GM19397 (cell line): ENCODE results near the gene CTPS1.

Experiments used
- ATAC-seq: cut with Tn5 transposase; IDR thresholded peaks from one replicate; pipeline ENCODE4 v1.9.1; 2021; ENCODE audit warnings: mild to moderate bottlenecking, moderate library complexity; ENCODE audit not compliant: unreplicated experiment

CTPS1 gene

DNA sequence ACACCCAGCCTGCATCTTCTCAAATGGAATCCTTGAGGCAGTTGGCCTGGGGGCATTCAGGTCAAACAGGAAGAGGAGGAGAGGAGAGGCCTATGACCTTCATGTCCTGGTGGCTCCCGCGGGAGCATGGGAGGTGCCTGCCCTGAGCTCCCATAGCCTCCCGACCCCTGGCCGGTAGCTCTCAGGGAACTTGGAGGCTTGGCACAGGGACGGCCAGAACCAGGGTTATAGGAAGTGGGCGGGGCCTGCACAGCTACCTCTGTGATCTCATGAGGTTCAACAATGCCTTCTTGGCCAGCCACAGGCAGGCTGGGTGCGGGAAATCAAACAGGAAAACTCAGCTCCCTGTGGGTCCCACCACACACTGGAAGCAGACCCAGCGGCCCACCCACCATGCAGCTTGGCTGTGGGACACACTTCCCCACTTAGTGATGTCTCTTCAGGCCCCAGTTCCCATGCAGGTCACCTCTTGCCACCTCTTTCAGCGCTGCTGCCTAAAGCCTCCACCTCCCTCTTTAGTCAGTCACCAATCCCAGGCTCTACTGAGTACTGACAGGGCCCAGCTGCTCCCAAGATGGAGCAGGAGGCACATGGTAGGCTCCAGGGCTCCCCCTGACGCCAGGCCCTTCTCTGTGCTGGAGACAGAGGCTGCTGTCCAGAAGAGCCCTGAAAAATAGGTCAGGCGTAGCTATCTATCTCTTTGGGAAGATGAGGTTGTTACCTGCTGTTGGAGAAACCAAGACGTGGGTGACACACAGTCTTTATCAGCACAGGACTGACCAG lies 42.2 kb downstream of the CTPS1 start, which contains the start of gene SLFNL1:
TSS of gene SLFNL1 (minus strand) at position 200 of the 783 bp plus-strand sequence. CDS start 1,065 bp downstream, outside the sequence.
- no peak for ATAC-seq

DNA sequence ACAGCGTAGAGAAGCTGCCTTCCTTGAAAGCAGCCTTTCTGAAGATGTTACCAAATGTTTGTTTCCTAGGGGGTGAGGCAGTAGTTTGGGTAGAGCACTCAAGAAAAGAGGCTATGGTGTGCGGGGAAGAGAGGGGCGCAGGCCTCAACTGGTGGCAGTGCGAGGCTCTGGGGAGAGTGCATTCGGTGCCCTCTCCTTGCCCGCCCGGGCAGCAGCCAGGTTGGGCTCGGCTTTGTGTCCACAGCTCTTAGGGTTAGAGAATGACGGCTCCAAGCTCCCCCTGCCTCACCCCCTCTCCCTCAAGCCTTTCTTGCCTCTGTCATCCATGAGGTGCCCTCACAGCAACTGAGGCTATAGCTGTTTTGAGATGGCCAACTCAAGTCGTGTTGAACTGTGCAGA lies 42.9 kb downstream of the CTPS1 start:
- no peak for ATAC-seq

DNA sequence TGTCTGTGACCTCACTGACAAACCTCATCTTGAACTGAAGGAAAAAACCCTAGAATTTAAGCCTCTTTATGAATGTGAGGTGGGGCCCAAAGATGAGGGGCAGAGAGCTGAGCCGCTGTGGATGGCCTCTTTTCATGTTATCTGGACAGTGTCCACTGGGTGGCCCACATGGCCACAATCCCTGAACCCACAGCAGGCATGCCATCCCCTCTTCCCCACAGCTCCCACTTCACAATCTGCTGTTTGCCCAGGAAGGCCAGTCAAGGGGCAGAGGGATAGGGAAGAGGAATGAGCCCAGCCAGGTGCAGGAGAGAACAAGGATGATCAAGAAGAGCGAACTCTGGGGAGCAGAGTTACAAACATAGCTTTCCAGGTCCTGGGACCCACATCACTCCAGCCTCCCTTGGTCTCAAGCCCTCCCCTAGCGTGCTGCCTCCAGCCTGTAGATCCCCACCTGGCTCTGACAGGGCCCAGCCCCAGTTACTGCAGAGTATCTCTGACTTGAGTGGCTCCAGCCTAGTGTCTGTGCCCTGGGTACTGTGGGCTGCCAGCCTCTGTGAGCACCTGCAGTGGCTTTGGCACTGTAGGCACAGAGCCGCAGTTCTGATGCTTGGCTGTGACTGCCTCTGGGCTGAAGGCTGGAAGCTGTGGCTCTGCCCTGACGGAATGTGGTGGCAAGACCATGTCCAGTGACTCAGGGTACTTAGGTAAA lies 43.9 kb downstream of the CTPS1 start:
- no peak for ATAC-seq

DNA sequence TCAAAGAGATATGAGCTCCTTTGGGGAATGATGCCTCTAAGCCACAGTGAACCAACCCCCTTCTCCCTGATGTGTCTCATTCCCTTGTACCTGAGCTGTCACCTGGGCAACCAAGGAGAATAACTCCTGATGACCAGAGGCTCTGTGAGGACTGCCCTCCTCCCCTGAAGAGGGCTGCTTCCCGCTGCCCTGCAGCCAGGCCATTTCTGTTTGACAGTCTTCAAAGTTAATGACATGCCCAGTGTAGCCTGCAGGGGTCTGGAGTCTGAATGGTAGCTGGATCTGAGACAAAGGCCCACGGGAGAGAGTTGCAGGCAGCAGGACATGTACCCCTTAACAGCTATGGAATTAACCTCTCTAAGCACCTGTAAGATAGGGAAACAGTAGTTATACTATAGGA lies 45.5 kb downstream of the CTPS1 start:
- no peak for ATAC-seq

DNA sequence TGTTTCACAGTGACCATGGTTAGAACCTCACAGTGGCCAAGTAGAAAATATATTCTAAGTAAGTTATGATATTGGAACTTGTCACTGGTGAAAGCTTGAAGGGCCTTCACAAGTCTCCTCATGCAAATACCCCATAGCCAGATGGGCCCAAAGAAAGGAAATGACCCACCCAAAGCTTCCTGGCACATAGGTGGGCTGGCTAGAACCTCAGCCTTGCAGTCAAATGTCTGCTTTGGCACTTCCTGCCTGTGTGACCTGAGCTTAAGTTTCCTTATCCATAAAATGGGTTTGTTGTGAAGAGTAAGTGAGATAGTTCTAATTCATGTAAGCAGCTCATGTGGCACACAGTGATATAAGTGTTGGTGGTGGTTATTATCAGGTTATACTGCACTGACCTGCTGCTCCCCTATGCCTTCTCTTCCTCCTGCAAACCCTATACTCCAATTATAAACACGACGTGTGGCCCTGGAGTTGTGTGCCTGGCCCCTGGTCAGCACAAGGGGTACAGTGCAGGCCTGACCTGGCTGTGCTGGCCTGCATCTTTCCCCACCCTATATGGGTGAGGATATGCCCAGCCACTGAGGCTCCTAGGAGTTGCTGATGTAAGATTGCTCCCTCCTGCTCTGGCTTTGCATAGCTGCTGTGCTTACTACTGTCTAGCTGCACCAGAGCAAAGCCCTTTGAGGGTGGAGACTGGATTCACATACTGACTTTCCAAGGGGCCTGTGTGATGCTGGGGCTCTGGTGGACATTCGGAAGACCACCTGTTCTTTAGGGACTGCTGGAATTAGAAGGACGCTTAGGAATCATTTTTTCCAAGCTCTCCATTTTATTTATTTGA lies 46.7 kb downstream of the CTPS1 start:
- no peak for ATAC-seq

DNA sequence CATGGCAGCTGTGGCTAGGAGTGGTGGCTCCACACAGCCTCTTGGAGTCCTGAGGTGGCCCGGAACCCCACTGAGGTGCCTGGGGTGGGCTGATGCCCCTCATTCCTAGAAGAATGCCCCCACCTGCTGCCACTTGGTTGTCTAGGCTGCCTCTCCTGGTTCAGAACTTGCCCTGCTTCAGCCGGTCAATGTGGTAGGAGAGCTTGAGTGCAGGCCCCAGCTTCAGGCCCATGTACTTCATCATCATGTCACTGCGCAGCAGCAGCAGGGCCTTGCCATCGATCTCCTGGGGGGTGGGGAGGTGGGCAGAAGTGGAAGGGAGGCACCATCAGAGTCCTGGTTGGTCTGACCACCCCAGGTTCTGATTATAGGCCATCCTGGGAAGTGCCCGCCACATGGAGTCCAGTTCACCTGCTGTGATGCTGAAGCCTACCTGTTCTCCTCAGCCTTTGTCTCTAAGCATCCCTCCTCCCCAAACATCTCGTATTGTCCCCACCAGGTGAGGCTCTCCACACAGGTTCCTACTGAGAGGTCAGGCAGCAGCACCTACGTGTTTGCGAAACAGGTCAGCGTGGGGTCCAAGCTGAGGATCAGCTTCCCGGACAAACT lies 48.6 kb downstream of the CTPS1 start:
- ATAC-seq, result no peak

DNA sequence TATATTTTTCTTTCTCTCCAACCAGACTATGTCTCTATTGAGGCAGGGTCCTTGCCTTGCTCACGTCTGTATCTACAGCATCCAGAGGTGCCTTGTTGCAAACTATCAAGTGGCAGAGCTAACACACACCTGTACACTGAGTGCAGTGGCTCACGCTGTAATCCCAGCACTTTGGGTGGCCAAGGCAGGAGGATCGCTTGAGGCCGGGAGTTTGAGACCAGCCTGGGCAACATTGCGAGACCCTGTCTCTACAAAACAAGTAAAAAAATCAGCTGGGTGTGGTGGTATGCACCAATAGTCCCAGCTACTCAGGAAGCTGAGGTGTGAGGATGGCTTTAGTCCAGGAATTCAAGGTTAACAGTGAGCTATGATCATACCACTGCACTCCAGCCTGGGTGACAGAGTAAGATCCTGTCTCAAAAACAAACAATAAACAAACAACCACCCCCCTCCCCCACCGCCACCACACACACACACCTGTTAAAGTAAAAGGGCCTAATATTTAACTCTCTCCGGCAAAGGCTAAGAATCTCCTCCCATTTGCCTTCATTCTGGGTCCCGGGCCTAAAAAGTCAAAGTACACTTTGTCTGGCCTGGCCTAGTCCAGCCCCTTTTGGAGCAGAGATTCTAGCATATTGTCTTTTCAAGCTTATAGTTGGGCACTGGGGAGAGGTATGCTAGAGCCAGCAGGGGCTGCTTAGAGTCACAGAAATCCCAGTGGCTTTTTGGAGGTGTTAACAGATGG lies 51.5 kb downstream of the CTPS1 start:
- ATAC-seq, result no peak

DNA sequence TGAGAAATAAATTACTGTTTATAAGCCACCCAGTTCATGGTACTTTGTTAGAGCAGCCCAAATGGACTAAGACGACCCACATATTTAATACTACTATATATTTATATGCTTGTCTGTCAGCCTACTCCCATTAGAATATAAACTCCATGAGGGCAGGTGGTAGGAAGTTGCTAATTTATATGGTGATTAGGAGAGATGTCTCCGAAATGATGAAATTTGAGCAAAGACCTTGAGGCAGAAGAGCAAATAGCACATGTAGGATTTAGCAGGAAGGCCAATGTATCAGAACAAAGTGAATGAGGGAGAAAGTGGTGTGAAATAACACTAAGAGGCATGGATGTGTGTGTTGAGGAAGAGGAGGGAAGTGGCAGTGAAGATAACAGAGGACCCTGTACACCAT lies 52.7 kb downstream of the CTPS1 start:
- no peak for ATAC-seq

DNA sequence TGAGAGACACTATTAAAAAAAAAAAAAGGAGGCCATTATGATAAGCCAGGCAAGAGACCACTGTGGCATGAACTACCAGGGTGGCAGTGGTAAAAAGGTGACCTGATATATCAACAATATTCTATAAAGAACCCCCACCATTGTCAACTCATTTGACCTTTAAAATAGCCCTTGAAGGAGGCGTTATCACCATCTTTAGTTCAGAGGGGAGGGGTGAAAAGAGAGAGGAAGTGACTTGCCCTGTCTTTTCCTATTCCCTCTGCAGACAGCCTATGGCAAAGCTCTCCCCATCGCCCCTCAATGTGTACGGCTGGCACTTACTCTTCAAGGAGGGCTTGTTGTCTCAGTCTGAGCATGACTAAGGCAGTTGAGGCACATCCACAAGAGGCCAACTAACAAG lies 53.8 kb downstream of the CTPS1 start:
- ATAC-seq, result no peak

DNA sequence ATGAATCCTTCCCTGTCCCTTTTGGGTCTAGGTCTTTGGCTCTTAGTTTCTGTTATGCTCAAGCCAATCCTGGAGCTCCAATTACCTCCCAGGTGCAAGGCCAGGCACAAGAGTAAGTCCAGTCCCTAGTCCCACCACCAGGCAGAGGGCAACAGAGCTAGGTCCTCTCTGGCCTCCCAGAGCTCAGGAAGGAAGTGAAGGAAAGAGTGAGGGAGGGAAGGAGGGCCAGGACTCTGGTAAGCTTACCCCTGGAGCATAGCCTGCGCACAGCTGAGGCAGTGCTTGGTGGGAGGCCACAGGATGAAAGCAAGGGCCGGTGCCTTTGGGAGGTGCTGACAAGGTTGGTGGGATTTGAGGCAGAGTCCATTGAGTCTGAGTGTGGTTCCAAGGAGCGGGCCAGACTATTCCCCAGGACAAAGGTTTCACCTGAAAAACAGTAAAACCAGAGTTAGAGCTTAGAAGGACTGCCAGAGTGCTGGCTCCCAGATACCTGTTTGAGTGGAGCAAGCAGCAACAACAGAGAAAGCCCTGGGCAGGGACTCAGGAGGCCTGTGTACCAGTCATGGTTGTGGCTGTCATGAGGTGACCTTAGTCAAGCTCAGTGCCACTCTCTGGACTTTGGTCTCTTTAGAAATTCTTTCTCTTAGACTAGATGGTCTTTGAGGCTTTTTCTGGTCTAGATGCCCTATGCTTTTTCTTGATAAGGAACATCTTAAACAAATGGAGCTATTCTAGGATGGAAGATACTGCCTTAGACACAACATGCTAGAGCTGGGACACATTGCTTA lies 57.8 kb downstream of the CTPS1 start:
- ATAC-seq, result no peak

DNA sequence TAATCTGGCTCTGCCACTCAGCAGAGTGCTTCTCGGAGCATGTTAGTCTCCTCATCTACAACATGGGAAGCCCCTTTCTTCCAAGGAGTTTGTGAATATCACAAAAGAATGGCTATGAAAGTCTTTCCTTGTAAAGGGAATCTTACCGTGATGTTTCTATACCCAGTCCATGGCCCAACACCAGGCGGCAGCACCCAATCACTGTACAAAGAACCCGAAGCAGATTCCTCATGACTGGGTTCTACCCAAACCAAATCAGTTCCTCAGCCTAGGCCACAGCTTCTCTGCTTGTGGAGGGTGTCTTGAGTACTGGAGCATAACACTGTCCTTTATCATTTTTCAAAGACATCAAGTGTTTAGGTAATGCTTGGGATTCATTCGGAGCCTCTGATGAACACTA lies 58.6 kb downstream of the CTPS1 start:
- ATAC-seq, result no peak

DNA sequence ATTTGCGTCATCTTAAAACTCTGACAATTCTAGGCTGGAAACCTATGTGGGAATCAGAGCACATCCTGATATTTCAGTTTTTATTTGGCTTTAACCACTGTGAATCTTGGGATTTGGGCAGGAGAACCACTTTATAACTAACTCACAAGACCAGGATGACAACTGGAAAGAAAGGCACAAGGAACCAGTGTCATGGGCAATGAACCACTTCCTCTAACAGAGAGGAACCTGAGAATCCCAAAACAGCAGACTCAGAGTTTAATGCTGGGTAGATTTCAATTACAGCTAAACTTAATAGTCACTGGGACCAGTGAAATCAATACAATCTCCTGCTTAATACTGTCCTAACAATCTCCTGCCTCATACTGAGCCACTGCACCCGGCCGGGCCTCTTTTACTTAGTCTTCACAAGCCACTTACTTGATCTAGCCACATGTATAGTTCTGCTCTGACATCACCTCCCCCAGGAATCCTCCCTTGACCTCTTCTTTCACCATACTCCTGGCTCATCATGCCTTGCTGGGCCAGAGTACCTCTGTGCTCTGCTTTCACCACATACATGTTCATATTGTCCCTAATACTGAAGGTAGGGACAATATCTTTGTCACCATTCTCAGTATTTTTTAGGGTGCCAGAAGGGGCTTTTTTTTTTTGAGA lies 62.2 kb downstream of the CTPS1 start:
- ATAC-seq, result no peak

DNA sequence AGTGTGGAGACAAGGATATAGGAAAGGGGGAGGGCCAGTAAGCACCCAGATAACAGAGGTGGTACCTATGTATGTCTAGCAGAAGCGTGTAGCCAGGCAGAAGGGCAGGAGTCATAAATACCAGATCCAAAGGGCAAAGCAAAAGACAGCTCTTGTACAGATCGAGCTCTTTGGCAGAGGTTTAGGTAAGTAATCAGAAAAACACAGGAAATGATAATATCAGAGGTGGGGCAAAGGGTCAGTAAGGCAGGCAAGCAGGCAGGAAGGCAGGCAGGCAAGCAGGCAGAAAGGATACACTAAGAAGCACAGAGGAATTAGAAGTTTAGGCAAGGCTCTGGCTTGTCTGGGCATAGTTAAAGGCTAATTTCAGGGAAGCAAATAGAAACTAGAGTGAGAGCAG lies 64.7 kb downstream of the CTPS1 start:
- ATAC-seq, result no peak

DNA sequence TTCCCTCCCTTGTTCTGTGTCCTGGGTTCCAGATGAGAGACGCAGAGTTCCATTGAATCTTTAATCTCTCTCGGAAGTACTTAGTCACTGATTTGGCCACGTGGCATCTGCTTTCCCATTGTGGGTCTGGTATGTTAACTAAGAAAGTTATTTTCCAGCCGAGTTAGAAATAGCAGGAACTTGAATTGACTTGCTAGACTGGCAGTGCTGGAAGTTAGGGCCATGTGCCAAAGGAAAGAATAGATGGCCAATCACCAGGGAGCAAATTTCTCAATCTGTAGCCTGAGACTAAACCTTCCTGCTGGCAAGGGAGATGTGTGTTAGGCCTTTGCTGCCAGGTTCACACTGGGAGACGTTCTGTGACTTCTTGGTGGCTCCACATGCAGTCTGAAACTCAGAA lies 66.2 kb downstream of the CTPS1 start:
- no peak for ATAC-seq

DNA sequence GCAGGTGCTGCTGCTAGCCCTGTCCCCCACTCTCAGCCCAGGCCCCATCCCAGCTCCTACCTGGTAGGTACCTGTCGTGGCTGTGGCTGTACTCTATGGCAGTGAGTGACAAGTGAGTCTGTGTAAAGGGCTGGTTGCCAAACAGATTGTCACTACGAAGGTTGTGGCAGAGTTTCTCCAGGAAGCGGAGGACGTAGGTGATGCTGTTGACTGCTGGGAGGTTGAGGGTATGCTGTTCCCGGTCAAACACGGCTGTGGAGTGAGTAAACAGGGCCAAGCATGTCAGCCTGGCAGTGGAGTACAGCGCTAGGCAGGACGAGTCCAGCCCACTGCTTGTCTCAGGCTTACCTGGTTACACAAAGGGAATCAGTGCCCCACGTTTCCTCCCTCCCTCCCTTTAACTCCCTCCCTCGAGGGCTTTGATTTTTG lies 66.9 kb downstream of the CTPS1 start:
- ATAC-seq, result no peak

DNA sequence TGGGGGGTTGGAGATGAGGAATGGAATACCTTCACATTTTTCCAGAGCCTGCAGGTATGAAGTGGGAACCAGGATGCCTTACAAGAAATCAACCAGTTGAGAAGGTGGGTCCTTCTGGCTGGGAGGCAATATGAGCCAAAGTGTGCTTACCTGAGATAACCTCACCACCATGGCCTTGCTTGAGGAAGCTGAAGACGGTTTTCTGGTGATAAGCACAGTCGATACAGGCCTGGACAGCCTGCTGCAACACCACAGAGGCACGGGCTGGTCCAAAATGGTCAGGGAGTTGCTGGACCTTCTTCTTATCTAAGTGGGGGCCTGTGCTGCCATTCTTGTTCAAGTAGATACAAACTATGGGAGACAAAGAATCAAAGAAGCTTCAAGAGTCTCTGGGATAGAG lies 69.0 kb downstream of the CTPS1 start:
- ATAC-seq, result no peak

DNA sequence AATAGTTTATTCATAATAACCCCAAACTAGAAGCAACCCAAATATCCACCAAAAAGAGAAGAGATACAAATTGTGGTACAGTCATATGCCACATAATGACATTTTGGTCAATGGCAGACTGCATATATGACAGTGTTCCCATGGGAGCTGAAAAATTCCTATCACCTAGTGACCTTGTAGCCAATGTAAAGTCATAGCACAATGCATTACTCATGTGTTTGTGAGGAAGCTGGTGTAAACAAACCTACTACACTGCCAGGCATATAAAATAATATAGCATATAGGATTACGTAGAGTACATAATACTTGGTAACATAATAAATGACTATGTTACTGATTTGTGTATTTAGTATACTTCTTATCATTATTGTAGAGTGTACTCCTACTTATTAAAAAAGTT lies 71.5 kb downstream of the CTPS1 start:
- no peak for ATAC-seq

DNA sequence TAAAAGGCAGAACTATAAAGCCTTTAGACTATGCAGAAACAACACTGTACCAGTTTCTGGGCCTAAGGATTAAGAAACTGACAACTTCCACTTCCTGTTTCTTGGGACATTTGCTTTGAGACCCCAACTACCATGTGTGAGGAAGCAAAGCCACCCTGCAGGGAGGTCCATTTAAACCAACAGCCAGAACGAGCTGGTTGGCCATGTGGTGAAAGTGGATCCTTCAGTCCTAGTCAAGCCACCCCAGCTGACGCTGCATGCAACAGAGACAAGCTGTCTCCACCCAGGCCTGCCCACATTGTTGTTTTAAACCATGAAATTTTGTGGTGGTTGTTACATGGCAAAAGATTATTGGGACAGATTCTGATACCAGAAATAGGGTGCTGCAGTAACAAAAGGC lies 73.8 kb downstream of the CTPS1 start:
- no peak for ATAC-seq

DNA sequence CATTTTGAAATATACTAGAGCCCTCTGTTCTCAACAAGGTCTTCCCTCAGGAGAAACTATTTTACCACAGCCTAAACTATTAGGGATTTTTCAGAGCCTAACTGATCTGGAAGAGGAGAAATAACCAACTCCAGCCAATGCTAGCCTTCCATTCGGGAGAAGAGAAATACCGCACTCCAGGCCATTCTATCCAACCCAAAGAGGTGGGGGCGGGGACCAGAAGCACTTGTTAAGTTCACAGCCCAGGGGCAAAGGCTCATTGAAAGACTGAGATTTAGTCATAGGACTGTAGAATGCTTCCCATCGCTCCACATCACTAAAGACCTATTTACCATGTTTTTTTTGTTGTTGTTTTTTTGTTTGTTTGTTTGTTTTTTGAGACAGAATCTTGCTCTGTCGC lies 77.4 kb downstream of the CTPS1 start:
- no peak for ATAC-seq
